Measurements from ENCODE around the gene CASKIN2. TPM values are rescaled to one million over a fixed set of nuclear protein-coding genes. Genes with fewer than 3 reads are reported as not detected.

Gene CASKIN2
- total and polyA plus RNA-seq, 2 of the 4 experiments (the other 2 are of a cell fraction), result 2.9 to 6.9 TPM

DNA sequence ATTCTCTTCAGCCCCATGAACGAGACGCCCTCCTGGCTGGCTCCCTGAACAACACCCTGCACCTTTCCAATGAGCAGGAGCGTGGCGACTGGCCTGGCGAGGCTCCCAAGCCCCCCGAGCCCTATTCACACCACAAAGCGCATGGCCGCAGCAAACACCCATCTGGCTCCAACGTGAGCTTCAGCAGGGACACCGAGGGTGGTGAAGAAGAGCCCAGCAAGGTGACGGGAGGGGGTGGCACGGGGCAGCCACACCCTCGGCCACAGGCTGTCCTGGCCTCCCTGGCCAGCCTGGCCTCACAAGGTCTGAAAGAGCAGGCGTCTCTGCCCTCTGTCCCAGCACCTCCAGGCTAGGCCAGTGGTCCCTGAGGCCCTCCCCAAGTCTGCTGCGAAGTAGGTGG lies 23.7 kb downstream of the CASKIN2 start:
- H3K4me1 ChIP-seq (ENCODE audit: control insufficient read depth, insufficient read depth, low read length), result no peaks in the 10 kb centered on the region
- no peak overlapping the region for H3K18ac ChIP-seq (ENCODE audit: low read depth, low read length)
- ChIA-PET CTCF (no interaction called here), POLR2A (ENCODE audit: unreplicated experiment) (no interaction called here)
- BruUV-seq (replicated peaks), result no TSS peak
- no peak overlapping the region for H3K4me3 ChIP-seq (ENCODE audit: insufficient read depth, low read depth, low read length)
- no peak overlapping the region for H3K27ac ChIP-seq (ENCODE audit: insufficient read depth, low read length)
- no peak overlapping the region for H3K56ac ChIP-seq (ENCODE audit: extremely low read depth, insufficient read depth, low read length)
- no peak overlapping the region for H3K14ac ChIP-seq (replicated peaks; ENCODE audit: low read depth, low read length)
- no peaks in the 10 kb centered on the region; the same call in none of the 2 replicates for H3K9me1 ChIP-seq (ENCODE audit: insufficient read depth, low read length)
- H2AK5ac ChIP-seq (ENCODE audit: low read depth, low read length), result no peak overlapping the region
- H2BK5ac ChIP-seq (ENCODE audit: low read depth, low read length, poor library complexity, severe bottlenecking), result no peak overlapping the region
- H2AK9ac ChIP-seq (replicated peaks; ENCODE audit: low read depth, low read length, poor library complexity), result no peak overlapping the region
- no peak overlapping the region for H3K23ac ChIP-seq (ENCODE audit: low read depth, low read length)
- no peak overlapping the region for H3K4me2 ChIP-seq (ENCODE audit: low read depth, low read length)
- H4K91ac ChIP-seq (ENCODE audit: insufficient read depth, low read depth, low read length), result no peak overlapping the region
- H3K9me3 ChIP-seq (ENCODE audit: control insufficient read depth, insufficient read depth, low read length), result no peaks in the 10 kb centered on the region
- H4K5ac ChIP-seq (ENCODE audit: low read depth, low read length), result no peak overlapping the region
- dilution Hi-C loops (cut with HindIII; ENCODE audit: low sequenced_read_pairs, unreplicated experiment) (no loop called here), intact Hi-C loops (cut with micrococcal nuclease) (no loop called here), in situ Hi-C loops (cut with MboI; ENCODE audit: low sequenced_read_pairs) (no loop called here)
- peaks cover 0 to 6% of the 10 kb centered on the region in 2 experiments; a peak in 1 of 4 replicates for H3K79me1 ChIP-seq (ENCODE audit: low read depth in 1 of 2, low read length in 2 of 2)
- H2BK20ac ChIP-seq (ENCODE audit: low read depth, low read length), result no peak overlapping the region
- DNase-seq, result no peak
- 86% methylated on average over 11 of the region's 15 CpGs; no CpG with 5 or more reads in 1 of the 2 experiments for WGBS, 2 experiments (ENCODE audit: extremely low coverage in 2 of 2, insufficient read length in 1 of 2)
- no peak overlapping the region for H3K9ac ChIP-seq (ENCODE audit: low read depth, low read length)
- H4K8ac ChIP-seq (ENCODE audit: low read depth in 2 of 2, low read length in 2 of 2), result no peak overlapping the region
- H2BK120ac ChIP-seq (ENCODE audit: low read depth, low read length), result no peak overlapping the region
- no peaks in the 10 kb centered on the region for H3K27me3 ChIP-seq (ENCODE audit: control insufficient read depth, insufficient read depth, low read length)
- H3K36me3 ChIP-seq (ENCODE audit: control insufficient read depth, insufficient read depth, low read length), result peaks cover 45% of the 10 kb centered on the region
- H3K4ac ChIP-seq (ENCODE audit: low read depth, low read length), result no peak overlapping the region
- H4K20me1 ChIP-seq (ENCODE audit: insufficient read depth, low read length), result no peaks in the 10 kb centered on the region; the same call in 1 of the 2 replicates
- no peak for ATAC-seq (ENCODE audit: low read depth)
- H2BK15ac ChIP-seq (ENCODE audit: low read depth, low read length), result no peak overlapping the region
- TF ChIP-seq MAFK (IDR thresholded peaks at IDR 0.05; ENCODE audit: low read depth, low read length), result no peak
- H2AFZ ChIP-seq (replicated peaks; ENCODE audit: low read length, poor library complexity), result no peak overlapping the region

Data from IMR-90 (cell line).